Measurements from ENCODE around the gene C16orf54. TPM values are rescaled to one million over a fixed set of nuclear protein-coding genes. Genes with fewer than 3 reads are reported as not detected.

Gene C16orf54
- total RNA-seq, 1 experiment from 2014 or later = 0.15 TPM

- DNase-seq (ENCODE audit: low read depth, low spot score) = no peak
- no peak overlapping the region for H3K4me3 ChIP-seq (replicated peaks in 1 of 2; ENCODE audit: low read depth in 1 of 2, low read length in 2 of 2)
- RAD21 ChIA-PET (ENCODE audit: low non-redundant PET in 1 of 2, low total read pairs in 2 of 2, uncharacterized antibody in 2 of 2, unreplicated experiment in 2 of 2) = no interaction called here
- 0 out of 2 replicates have a peak, but pooled peaks have one; percentile 40 for ATAC-seq
- POLR2A ChIA-PET = no interaction called here
- TF ChIP-seq, protein P1, sequence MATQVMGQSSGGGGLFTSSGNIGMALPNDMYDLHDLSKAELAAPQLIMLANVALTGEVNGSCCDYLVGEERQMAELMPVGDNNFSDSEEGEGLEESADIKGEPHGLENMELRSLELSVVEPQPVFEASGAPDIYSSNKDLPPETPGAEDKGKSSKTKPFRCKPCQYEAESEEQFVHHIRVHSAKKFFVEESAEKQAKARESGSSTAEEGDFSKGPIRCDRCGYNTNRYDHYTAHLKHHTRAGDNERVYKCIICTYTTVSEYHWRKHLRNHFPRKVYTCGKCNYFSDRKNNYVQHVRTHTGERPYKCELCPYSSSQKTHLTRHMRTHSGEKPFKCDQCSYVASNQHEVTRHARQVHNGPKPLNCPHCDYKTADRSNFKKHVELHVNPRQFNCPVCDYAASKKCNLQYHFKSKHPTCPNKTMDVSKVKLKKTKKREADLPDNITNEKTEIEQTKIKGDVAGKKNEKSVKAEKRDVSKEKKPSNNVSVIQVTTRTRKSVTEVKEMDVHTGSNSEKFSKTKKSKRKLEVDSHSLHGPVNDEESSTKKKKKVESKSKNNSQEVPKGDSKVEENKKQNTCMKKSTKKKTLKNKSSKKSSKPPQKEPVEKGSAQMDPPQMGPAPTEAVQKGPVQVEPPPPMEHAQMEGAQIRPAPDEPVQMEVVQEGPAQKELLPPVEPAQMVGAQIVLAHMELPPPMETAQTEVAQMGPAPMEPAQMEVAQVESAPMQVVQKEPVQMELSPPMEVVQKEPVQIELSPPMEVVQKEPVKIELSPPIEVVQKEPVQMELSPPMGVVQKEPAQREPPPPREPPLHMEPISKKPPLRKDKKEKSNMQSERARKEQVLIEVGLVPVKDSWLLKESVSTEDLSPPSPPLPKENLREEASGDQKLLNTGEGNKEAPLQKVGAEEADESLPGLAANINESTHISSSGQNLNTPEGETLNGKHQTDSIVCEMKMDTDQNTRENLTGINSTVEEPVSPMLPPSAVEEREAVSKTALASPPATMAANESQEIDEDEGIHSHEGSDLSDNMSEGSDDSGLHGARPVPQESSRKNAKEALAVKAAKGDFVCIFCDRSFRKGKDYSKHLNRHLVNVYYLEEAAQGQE (IDR thresholded peaks at IDR 0.05; ENCODE audit: low read depth) = no peak
- TF ChIP-seq EZH2phosphoT487 (IDR thresholded peaks at IDR 0.05; ENCODE audit: borderline replicate concordance) (no peak), TCF7L2 (IDR thresholded peaks at IDR 0.05; ENCODE audit: borderline replicate concordance, extremely low read depth, insufficient read depth, insufficient read length) (no peak), MAX (IDR thresholded peaks at IDR 0.05) (no peak), RAD21 (IDR thresholded peaks at IDR 0.05; ENCODE audit: low read depth) (no peak; the same call in 1 of the 2 replicates), JUND (IDR thresholded peaks at IDR 0.05) (no peak), ELF1 (IDR thresholded peaks at IDR 0.05; ENCODE audit: borderline replicate concordance, low read depth) (no peak), CTCF (IDR thresholded peaks at IDR 0.05 in 2 of 3, conservative IDR thresholded peaks at IDR 0.05 in 1 of 3; ENCODE audit: borderline replicate concordance in 1 of 3, insufficient read depth in 1 of 3, low read depth in 2 of 3, low read length in 2 of 3) (no peak; a peak in 1 of 6 replicates), POLR2AphosphoS5 (IDR thresholded peaks at IDR 0.05; ENCODE audit: low read depth, low read length) (no peak), SP1 (IDR thresholded peaks at IDR 0.05; ENCODE audit: low read depth) (no peak), FOSL1 (IDR thresholded peaks at IDR 0.05; ENCODE audit: low read depth) (no peak), ZBTB33 (IDR thresholded peaks at IDR 0.05; ENCODE audit: extremely low read depth, insufficient replicate concordance, low read length) (no peak)
- H3K36me3 ChIP-seq (ENCODE audit: control insufficient read depth in 1 of 2, insufficient read depth in 2 of 2, low read length in 2 of 2) = no peaks in the 10 kb centered on the region
- H3K79me2 ChIP-seq (ENCODE audit: insufficient read depth, low read length) = no peaks in the 10 kb centered on the region
- CTCF ChIA-PET = no interaction called here
- no peaks in the 10 kb centered on the region for H3K27me3 ChIP-seq (ENCODE audit: insufficient read depth, low read length)
- no peak overlapping the region for H3K27ac ChIP-seq (ENCODE audit: low read depth, low read length)
- no TSS peak for BruUV-seq (replicated peaks)
- no peaks in the 10 kb centered on the region for H3K4me1 ChIP-seq (ENCODE audit: control insufficient read depth in 1 of 2, insufficient read depth in 2 of 2, low read length in 2 of 2)
- no peak overlapping the region for H2AFZ ChIP-seq (ENCODE audit: low read depth, low read length, poor library complexity, severe bottlenecking)
- no peak overlapping the region for H3K4me2 ChIP-seq (ENCODE audit: low read length)
- H3K9ac ChIP-seq (ENCODE audit: low read length) = no peak overlapping the region
- intact Hi-C loops (cut with micrococcal nuclease) = no loop called here
- no peaks in the 10 kb centered on the region for H3K9me2 ChIP-seq (ENCODE audit: insufficient read depth)
- H3K9me3 ChIP-seq (ENCODE audit: control insufficient read depth in 1 of 2, insufficient read depth in 1 of 2, low read depth in 1 of 2, low read length in 2 of 2) = no peaks in the 10 kb centered on the region
- no peaks in the 10 kb centered on the region for H4K20me1 ChIP-seq (ENCODE audit: insufficient read depth)
Measured at GRCh38 chr16:29736112-29736511, 9.7 kb downstream of the C16orf54 start.
